Middle frontal gyrus (tissue), 1 donor: Measurements from ENCODE around the gene NKAIN4.

Experiments used
- DNase-seq: peaks from one replicate; pipeline ENCODE4 v3.0.0-alpha.2; 2015; ENCODE audit warnings: low spot score; ENCODE audit errors: extremely low spot score

NKAIN4 gene

DNA sequence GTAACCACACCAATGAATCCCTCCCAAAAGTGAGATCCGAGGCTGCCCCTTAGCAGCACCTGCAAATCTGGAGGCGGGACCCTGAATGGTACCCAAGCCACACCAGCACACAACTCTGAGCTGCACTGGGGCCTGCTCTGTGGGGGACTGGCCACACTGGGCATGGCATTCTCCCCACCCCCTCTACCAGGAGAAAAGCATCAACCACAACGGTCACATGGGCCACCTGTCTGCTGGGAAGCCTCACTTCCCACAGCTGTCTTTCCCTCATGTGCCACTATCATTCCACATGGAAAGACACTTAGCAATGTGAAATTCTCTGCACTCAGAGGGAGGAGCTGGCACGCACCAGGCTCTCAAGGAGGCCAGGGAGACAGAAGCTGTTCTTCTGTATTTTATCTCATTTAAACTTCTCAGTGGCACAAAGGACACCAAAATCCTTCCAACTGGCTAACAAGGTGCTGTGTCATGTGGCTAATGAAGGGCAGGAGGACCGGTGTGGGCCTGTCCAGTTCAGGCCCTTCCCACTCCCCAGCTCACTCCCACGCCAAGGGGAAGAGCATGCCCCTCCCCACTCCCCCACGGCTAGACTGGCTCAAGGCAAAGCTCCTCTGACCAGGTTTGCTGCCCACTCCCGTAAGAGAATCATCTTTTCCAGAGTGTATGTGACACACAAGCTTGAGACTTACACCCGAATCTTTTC lies 57.3 kb downstream of the NKAIN4 start:
- DNase-seq: no peak

DNA sequence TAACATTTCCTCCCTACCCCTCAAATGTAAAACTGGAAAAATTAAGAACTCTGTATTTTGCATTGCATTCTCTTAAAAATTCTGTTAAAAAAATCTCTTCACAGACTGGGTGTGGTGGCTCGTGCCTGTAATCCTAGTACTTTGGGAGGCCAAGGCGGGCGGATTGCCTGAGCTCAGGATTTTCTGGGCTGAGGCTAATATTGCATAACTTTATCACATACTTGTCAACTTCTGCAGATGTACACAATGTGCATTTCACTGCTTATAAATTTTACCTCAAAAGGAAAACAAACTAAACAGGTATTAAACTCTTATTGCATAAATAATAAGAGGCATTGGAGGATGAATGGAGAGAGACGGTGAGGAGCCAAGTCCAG lies 59.5 kb downstream of the NKAIN4 start:
- DNase-seq: no peak

DNA sequence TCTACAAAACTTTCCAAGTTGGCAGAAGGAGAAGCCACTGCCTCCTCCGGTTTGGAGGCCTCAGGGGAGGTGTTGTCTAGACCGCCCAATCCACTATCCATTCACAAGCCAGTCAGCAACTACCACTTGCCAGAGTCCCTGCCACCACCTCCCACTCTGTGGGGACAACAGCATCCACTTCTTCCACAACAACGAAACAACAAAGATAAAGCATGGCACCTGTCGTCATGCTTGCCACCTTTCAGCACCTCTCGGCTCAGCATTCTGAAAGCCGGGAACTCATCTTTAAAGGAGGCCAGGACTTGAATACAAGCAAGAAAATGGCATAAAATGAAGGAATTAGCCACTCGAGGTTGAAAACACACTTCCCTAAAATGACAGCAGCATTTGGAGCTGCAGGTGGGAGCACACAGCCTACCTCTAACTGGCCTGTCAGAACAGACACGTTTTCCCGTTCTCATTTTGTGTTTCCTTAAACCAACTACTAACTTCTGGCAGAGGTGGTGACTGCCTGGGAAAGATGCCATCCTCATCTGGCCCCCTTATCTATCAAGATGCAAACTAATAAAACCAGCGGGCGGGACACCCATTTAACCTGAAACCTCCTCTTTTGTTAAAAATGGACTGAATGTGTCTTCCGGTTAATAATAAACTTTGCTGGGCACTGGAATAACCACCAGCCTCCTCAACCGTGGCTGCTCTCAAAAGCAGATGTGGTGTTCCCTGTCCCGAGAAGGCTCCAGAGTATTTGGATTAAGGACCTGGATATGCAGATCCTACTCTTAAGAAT lies 60.1 kb downstream of the NKAIN4 start:
- DNase-seq: no peak

DNA sequence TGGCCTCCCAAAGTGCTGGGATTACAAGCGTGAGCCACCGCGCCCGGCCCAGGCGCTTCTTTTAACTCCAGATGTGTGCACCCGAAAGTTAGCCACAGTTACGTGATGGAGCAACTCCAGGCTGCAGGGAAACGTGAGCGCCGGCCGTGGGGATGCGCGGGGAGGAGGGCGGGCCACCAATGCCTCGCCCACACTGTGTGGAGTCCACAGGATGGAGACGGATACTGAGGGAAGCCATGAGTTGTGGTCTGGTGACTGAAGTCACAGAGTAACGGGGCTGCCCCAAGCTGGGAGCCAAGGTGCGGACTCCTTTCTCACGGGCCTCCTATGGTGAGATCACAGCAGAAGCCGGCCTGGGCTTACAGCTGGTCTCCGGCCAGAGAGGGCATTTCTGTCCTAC lies 61.5 kb downstream of the NKAIN4 start:
- no peak for DNase-seq

DNA sequence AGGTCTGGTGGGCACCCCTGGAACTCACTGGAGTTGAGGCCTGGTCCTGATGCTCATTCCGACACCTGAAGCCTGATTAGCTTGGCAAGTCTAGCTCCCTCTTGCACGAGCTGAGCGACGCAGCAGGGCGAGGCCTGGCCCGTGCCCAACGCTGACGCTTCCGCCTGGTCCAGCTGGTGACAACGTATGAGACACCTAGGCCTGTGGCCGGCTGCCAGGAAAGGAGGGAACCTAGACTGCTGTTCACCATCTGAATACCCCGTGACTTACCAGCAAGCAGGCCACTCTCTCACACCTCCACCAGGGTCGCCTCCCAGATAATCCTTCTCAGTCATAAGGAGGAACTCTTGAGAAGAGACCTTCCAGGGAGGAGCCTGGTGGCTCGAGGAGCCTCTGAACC lies 62.9 kb downstream of the NKAIN4 start:
- no peak for DNase-seq

DNA sequence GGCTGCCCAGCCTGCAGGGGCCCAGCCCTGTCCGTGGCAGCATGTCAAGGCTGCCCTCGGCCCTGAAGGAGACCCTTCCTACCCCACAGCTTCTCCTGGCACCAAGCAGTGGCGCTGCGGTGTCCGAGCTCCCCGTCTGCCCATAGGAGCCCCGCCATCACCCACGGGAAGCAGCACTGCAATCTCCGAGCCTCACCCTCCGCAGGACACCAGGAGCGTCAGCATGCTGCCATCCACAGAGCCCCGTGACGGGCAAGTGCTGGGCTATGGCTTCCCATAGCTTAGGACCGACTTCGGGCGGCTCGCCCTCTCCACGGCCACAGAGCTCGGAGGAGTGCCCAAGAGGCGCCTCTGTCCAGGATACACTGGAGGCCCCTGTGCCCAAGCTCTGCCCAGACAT lies 63.4 kb downstream of the NKAIN4 start:
- no peak for DNase-seq
